Measurements from ENCODE around the gene CASKIN1.

DNA sequence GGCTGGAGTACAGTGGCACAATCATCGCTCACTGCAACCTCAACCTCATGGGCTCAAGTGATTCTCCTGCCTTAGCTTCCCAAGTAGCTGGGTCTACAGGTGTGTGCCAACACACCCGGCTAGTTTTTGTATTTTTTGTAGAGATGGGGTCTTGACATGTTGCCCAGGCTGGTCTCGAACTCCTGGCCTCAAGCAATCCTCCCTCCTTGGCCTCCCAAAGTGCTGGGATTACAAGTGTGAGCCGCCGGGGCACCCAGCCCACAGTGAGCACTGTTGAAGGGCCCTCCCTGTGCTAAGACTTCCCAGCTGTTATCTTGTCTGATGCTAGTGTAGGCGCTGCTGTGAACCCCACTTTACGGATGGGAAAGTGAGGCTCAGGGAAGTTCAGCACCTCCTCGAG, 8.0 kb downstream of the CASKIN1 start:
- TF ChIP-seq EZH2phosphoT487 (IDR thresholded peaks at IDR 0.05; ENCODE audit: low read depth), result no peak
- TF ChIP-seq, protein P1, sequence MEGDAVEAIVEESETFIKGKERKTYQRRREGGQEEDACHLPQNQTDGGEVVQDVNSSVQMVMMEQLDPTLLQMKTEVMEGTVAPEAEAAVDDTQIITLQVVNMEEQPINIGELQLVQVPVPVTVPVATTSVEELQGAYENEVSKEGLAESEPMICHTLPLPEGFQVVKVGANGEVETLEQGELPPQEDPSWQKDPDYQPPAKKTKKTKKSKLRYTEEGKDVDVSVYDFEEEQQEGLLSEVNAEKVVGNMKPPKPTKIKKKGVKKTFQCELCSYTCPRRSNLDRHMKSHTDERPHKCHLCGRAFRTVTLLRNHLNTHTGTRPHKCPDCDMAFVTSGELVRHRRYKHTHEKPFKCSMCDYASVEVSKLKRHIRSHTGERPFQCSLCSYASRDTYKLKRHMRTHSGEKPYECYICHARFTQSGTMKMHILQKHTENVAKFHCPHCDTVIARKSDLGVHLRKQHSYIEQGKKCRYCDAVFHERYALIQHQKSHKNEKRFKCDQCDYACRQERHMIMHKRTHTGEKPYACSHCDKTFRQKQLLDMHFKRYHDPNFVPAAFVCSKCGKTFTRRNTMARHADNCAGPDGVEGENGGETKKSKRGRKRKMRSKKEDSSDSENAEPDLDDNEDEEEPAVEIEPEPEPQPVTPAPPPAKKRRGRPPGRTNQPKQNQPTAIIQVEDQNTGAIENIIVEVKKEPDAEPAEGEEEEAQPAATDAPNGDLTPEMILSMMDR (IDR thresholded peaks at IDR 0.05; ENCODE audit: low read depth, low read length), result no peak

All from OCI-LY3 (cell line).